ENCODE measurements around the gene TRIM52. TPM values are rescaled to one million over a fixed set of nuclear protein-coding genes. Genes with fewer than 3 reads are reported as not detected.

The TRIM52 gene
- total and polyA plus RNA-seq, 2 of the 4 experiments (the other 2 are of a cell fraction): 2.3 to 6.9 TPM

DNA sequence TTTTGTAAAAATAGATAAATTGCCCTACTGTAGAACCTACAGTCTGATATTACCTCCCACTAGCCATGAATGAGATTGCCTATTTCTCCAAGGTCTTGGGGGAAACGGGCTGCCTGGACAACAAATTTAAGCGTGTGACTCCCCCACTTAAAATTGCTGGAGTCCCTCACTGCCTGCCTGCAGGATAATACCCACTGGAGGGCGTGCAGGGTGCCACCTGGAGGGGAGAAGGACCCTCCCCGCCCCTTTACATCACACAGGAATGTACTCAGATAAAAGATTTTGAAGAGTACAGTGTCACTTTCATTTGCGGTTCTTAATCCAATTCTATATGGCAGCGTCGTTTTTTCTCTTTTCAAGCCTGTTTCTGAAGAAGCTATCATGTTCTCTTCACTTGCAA, 49.7 kb downstream of the TRIM52 start:
- no peaks in the 10 kb centered on the region for H3K9me3 ChIP-seq (ENCODE audit: control insufficient read depth, insufficient read depth, low read length)
- H2AK5ac ChIP-seq (ENCODE audit: low read depth, low read length): no peak overlapping the region
- 0 out of 2 replicates have a peak, but pooled peaks cover 3% of the 10 kb centered on the region for H3K9me1 ChIP-seq (ENCODE audit: insufficient read depth, low read length)
- no peak overlapping the region for H4K91ac ChIP-seq (ENCODE audit: insufficient read depth, low read depth, low read length)
- no peaks in the 10 kb centered on the region for H3K36me3 ChIP-seq (ENCODE audit: control insufficient read depth, insufficient read depth, low read length)
- in situ Hi-C loops (cut with MboI; ENCODE audit: low sequenced_read_pairs): no loop called here
- H4K20me1 ChIP-seq (ENCODE audit: insufficient read depth, low read length): no peaks in the 10 kb centered on the region
- H2AFZ ChIP-seq (replicated peaks; ENCODE audit: low read length, poor library complexity): no peak overlapping the region
- 30% methylated on average over 2 of the region's 7 CpGs; no CpG with 5 or more reads in 1 of the 2 experiments for WGBS, 2 experiments (ENCODE audit: extremely low coverage in 2 of 2, insufficient read length in 1 of 2)
- no peak overlapping the region for H3K56ac ChIP-seq (ENCODE audit: extremely low read depth, insufficient read depth, low read length)
- no peak overlapping the region for H3K27ac ChIP-seq (ENCODE audit: insufficient read depth, low read length)
- no peak overlapping the region for H3K4me2 ChIP-seq (ENCODE audit: low read depth, low read length)
- no peak overlapping the region for H3K18ac ChIP-seq (ENCODE audit: low read depth, low read length)
- ChIA-PET POLR2A (ENCODE audit: unreplicated experiment) (no interaction called here), CTCF (no interaction called here)
- no peak overlapping the region for H3K14ac ChIP-seq (replicated peaks; ENCODE audit: low read depth, low read length)
- no peak overlapping the region for H2BK20ac ChIP-seq (ENCODE audit: low read depth, low read length)
- no peak overlapping the region for H3K4me3 ChIP-seq (ENCODE audit: insufficient read depth, low read depth, low read length)
- no peak overlapping the region for H3K9ac ChIP-seq (ENCODE audit: low read depth, low read length)
- no peak overlapping the region for H2BK15ac ChIP-seq (ENCODE audit: low read depth, low read length)
- intact Hi-C loops (cut with micrococcal nuclease): no loop called here
- no peak for DNase-seq
- no TSS peak for BruUV-seq (replicated peaks)
- H4K8ac ChIP-seq (ENCODE audit: low read depth in 2 of 2, low read length in 2 of 2): no peak overlapping the region
- no peak overlapping the region for H3K4ac ChIP-seq (ENCODE audit: low read depth, low read length)
- TF ChIP-seq, protein P1, sequence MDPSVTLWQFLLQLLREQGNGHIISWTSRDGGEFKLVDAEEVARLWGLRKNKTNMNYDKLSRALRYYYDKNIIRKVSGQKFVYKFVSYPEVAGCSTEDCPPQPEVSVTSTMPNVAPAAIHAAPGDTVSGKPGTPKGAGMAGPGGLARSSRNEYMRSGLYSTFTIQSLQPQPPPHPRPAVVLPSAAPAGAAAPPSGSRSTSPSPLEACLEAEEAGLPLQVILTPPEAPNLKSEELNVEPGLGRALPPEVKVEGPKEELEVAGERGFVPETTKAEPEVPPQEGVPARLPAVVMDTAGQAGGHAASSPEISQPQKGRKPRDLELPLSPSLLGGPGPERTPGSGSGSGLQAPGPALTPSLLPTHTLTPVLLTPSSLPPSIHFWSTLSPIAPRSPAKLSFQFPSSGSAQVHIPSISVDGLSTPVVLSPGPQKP (IDR thresholded peaks at IDR 0.05; ENCODE audit: borderline replicate concordance, low read depth, low read length): no peak
- TF ChIP-seq RFX5 (IDR thresholded peaks at IDR 0.05; ENCODE audit: low read depth, low read length): no peak
- no peak for TF ChIP-seq RCOR1 (IDR thresholded peaks at IDR 0.05; ENCODE audit: insufficient replicate concordance, low read length)
- no peak for TF ChIP-seq FOS (IDR thresholded peaks at IDR 0.05; ENCODE audit: low read depth, low read length)
- TF ChIP-seq CEBPB (IDR thresholded peaks at IDR 0.05; ENCODE audit: low read depth, low read length): no peak
- TF ChIP-seq, protein P2, sequence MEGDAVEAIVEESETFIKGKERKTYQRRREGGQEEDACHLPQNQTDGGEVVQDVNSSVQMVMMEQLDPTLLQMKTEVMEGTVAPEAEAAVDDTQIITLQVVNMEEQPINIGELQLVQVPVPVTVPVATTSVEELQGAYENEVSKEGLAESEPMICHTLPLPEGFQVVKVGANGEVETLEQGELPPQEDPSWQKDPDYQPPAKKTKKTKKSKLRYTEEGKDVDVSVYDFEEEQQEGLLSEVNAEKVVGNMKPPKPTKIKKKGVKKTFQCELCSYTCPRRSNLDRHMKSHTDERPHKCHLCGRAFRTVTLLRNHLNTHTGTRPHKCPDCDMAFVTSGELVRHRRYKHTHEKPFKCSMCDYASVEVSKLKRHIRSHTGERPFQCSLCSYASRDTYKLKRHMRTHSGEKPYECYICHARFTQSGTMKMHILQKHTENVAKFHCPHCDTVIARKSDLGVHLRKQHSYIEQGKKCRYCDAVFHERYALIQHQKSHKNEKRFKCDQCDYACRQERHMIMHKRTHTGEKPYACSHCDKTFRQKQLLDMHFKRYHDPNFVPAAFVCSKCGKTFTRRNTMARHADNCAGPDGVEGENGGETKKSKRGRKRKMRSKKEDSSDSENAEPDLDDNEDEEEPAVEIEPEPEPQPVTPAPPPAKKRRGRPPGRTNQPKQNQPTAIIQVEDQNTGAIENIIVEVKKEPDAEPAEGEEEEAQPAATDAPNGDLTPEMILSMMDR (conservative IDR thresholded peaks at IDR 0.05; ENCODE audit: low read depth, low read length): no peak
- no peak for TF ChIP-seq MAZ (IDR thresholded peaks at IDR 0.05; ENCODE audit: borderline replicate concordance, low read depth, low read length)
- no peak for TF ChIP-seq CHD1 (IDR thresholded peaks at IDR 0.05; ENCODE audit: low read depth, low read length)
- TF ChIP-seq MXI1 (IDR thresholded peaks at IDR 0.05; ENCODE audit: borderline replicate concordance, low read depth, low read length): no peak
- TF ChIP-seq MAFK (IDR thresholded peaks at IDR 0.05; ENCODE audit: low read depth, low read length): no peak
- TF ChIP-seq BHLHE40 (IDR thresholded peaks at IDR 0.05; ENCODE audit: low read depth, low read length): no peak
- no peak for TF ChIP-seq RAD21 (IDR thresholded peaks at IDR 0.05; ENCODE audit: low read length)
- TF ChIP-seq, protein P3, sequence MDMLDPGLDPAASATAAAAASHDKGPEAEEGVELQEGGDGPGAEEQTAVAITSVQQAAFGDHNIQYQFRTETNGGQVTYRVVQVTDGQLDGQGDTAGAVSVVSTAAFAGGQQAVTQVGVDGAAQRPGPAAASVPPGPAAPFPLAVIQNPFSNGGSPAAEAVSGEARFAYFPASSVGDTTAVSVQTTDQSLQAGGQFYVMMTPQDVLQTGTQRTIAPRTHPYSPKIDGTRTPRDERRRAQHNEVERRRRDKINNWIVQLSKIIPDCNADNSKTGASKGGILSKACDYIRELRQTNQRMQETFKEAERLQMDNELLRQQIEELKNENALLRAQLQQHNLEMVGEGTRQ (IDR thresholded peaks at IDR 0.05; ENCODE audit: low read depth, low read length): no peak
- no peak for TF ChIP-seq NFE2L2 (IDR thresholded peaks at IDR 0.05; ENCODE audit: low read depth, low read length)
- TF ChIP-seq SMC3 (IDR thresholded peaks at IDR 0.05; ENCODE audit: low read depth, low read length): no peak
- TF ChIP-seq POLR2A (IDR thresholded peaks at IDR 0.05; ENCODE audit: low read depth, low read length): no peak
- H2BK5ac ChIP-seq (ENCODE audit: low read depth, low read length, poor library complexity, severe bottlenecking): no peak overlapping the region
- no peak overlapping the region for H2BK120ac ChIP-seq (ENCODE audit: low read depth, low read length)
- H3K79me1 ChIP-seq (ENCODE audit: low read depth in 1 of 2, low read length in 2 of 2): no peaks in the 10 kb centered on the region
- H3K27me3 ChIP-seq (ENCODE audit: control insufficient read depth, insufficient read depth, low read length): no peaks in the 10 kb centered on the region; the same call in 1 of the 2 replicates
- H3K23ac ChIP-seq (ENCODE audit: low read depth, low read length): no peak overlapping the region
- H2AK9ac ChIP-seq (replicated peaks; ENCODE audit: low read depth, low read length, poor library complexity): no peak overlapping the region
- no peak overlapping the region for H4K5ac ChIP-seq (ENCODE audit: low read depth, low read length)
- H3K4me1 ChIP-seq (ENCODE audit: control insufficient read depth, insufficient read depth, low read length): 0 out of 2 replicates have a peak, but pooled peaks cover under 1% of the 10 kb centered on the region
- dilution Hi-C loops (cut with HindIII; ENCODE audit: low sequenced_read_pairs, unreplicated experiment): no loop called here
- no peak for ATAC-seq (ENCODE audit: low read depth)

Measured in IMR-90 (cell line).